ENCODE measurements around the gene FAT1. TPM values are rescaled to one million over a fixed set of nuclear protein-coding genes. Genes with fewer than 3 reads are reported as not detected.

The FAT1 gene
- total RNA-seq, 1 experiment from 2014 or later = 172 TPM

DNA sequence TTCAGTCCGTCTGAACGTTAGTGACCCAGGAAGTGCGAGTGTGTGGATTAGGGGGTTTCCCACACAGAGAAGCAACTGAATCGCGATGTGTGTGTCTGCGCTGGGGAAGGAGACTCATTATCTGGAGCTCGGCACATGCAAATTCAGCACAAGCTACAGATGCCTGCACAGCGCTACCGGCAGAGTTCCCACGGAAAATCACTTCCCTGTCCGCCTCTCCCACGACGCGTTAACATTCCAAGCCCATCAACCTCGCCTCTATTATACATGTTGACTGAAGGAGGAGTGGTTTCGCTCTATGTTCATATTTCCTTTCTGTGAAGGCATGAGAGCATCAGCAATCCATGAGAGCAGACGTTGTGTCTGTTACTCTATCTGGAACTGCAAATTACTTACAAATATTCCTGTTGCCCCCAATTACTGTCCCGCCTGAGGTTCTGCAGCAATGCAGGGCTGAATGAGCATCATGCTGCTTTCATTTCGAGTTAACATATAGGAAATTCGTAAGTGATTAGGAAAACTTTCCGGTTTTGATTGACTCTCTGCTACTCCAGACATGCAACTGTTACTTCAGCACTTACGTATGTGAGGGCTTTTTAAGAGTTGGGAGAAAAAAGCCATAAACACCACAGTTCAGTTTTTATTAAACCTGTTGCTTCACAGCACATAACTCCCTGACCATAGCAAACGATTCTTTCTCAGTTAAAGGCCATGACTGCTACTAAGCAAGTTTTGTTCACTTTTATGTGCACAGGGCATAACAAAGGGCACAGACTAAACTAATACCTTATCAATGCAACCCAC lies 153.3 kb downstream of the FAT1 start (continued):
- TF ChIP-seq CREB1 (CRISPR knock-in tag; IDR thresholded peaks at IDR 0.05) (no peak), OVOL2 (CRISPR knock-in tag; IDR thresholded peaks at IDR 0.05; ENCODE audit: borderline replicate concordance) (no peak)

DNA sequence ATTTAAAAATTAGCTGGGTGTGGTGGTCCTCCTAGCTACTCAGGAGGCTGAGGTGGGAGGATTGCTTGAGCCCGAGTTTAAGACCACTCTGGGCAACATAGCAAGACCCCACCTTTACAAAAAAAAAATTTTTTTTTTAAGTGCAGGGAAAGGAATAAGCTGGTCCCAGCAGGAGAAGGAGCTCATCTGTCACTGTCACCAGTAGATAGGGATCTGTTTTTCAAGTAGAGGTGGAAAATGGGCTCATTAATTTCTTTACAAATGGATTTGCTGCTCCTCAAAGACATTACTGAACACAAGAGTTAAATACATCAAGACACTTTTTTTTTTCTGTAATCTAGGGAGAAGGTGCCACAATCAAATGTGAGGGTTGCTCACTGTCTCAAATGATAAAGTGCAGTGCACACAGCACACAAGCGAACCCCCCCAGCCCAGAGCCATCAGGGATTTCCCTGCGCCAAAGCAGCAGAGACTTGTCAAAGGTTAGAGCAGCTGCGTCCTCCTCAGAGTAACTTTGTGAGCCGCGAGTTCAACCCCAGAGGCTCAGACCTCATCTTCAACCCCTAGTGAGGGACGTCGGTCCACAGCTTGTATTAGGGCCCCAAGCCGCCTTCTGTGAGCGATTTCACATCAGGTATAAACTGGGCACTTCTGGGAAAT lies 154.0 kb downstream of the FAT1 start:
- Mint-ChIP-seq H3K4me3 (no peak overlapping the region), H3K27me3 (ENCODE audit: low read depth) (no peaks in the 10 kb centered on the region), H3K36me3 (no peaks in the 10 kb centered on the region), H3K4me1 (no peaks in the 10 kb centered on the region), H3K9me3 (no peaks in the 10 kb centered on the region), H3K27ac (no peak overlapping the region)
- TF ChIP-seq, protein P1, sequence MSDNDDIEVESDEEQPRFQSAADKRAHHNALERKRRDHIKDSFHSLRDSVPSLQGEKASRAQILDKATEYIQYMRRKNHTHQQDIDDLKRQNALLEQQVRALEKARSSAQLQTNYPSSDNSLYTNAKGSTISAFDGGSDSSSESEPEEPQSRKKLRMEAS (CRISPR knock-in tag; IDR thresholded peaks at IDR 0.05) = no peak
- TF ChIP-seq, protein P2, sequence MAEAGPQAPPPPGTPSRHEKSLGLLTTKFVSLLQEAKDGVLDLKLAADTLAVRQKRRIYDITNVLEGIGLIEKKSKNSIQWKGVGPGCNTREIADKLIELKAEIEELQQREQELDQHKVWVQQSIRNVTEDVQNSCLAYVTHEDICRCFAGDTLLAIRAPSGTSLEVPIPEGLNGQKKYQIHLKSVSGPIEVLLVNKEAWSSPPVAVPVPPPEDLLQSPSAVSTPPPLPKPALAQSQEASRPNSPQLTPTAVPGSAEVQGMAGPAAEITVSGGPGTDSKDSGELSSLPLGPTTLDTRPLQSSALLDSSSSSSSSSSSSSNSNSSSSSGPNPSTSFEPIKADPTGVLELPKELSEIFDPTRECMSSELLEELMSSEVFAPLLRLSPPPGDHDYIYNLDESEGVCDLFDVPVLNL (CRISPR knock-in tag; IDR thresholded peaks at IDR 0.05; ENCODE audit: borderline replicate concordance, low read depth) = no peak
- TF ChIP-seq FOXJ3 (CRISPR knock-in tag; IDR thresholded peaks at IDR 0.05; ENCODE audit: borderline replicate concordance) = no peak
- CTCF ChIA-PET = no interaction called here
- DNase-seq (ENCODE audit: low spot score) (no peak), ATAC-seq (no peak)
- POLR2A ChIA-PET = no interaction called here

DNA sequence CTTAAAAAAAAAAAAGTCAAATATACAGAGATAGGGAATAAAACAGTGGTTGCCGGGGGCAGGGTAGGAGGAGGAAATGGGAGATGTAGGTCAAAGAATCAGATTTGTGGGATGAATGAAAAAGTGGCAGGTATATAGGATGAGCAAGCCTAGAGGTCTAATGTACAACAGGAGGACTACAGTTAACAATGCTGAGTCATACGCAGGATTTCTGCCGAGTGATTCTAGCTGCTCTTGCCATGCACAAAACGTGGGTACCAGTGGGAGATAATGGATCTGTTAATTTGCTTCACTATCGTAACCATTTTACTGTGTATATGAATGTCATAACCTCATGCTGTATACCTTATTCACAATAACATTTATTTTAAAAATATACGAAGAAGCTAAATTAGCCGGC lies 157.6 kb downstream of the FAT1 start:
- ATAC-seq (no peak), DNase-seq (ENCODE audit: low spot score) (no peak)
- TF ChIP-seq, protein P3, sequence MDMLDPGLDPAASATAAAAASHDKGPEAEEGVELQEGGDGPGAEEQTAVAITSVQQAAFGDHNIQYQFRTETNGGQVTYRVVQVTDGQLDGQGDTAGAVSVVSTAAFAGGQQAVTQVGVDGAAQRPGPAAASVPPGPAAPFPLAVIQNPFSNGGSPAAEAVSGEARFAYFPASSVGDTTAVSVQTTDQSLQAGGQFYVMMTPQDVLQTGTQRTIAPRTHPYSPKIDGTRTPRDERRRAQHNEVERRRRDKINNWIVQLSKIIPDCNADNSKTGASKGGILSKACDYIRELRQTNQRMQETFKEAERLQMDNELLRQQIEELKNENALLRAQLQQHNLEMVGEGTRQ (CRISPR knock-in tag; IDR thresholded peaks at IDR 0.05) = no peak
- TF ChIP-seq, protein P4, sequence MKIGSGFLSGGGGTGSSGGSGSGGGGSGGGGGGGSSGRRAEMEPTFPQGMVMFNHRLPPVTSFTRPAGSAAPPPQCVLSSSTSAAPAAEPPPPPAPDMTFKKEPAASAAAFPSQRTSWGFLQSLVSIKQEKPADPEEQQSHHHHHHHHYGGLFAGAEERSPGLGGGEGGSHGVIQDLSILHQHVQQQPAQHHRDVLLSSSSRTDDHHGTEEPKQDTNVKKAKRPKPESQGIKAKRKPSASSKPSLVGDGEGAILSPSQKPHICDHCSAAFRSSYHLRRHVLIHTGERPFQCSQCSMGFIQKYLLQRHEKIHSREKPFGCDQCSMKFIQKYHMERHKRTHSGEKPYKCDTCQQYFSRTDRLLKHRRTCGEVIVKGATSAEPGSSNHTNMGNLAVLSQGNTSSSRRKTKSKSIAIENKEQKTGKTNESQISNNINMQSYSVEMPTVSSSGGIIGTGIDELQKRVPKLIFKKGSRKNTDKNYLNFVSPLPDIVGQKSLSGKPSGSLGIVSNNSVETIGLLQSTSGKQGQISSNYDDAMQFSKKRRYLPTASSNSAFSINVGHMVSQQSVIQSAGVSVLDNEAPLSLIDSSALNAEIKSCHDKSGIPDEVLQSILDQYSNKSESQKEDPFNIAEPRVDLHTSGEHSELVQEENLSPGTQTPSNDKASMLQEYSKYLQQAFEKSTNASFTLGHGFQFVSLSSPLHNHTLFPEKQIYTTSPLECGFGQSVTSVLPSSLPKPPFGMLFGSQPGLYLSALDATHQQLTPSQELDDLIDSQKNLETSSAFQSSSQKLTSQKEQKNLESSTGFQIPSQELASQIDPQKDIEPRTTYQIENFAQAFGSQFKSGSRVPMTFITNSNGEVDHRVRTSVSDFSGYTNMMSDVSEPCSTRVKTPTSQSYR (CRISPR knock-in tag; IDR thresholded peaks at IDR 0.05) = no peak
- no peak for TF ChIP-seq IRF2 (CRISPR knock-in tag; IDR thresholded peaks at IDR 0.05; ENCODE audit: borderline replicate concordance, low read depth)
- TF ChIP-seq, protein P5, sequence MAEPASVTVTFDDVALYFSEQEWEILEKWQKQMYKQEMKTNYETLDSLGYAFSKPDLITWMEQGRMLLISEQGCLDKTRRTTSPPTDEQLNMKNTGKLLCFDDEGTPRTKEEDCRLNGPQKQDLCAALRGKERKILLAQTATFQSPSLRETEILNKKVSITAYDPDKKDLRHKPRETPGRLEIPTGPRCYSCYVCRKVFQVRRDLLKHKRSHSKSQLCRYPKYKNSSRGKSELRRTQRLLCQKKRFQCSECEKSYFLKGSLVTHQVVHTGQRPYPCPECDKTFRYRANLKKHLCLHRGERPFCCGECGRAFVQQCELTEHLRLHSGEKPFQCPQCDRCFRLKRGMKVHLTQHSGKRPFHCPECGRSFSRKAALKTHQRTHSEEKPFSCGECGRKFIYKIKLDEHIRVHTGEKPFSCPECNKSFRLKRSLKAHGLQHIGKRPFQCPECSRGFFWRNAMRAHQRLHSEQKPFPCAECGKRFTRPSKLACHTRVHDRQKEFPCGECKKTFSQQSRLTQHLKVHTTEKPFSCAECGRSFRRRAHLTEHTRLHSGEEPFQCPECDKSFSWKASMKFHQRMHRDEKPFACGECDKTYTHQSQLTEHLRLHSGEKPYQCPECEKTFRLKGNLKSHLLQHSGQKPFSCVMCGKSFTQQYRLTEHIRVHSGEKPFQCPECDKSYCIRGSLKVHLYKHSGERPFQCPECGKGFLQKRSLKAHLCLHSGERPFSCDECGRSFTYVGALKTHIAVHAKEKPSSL (CRISPR knock-in tag; conservative IDR thresholded peaks at IDR 0.05) = no peak
- Mint-ChIP-seq H3K9me3 (no peaks in the 10 kb centered on the region), H3K36me3 (no peaks in the 10 kb centered on the region), H3K4me3 (no peak overlapping the region), H3K27ac (no peak overlapping the region), H3K4me1 (no peaks in the 10 kb centered on the region), H3K27me3 (ENCODE audit: low read depth) (no peaks in the 10 kb centered on the region)
- CTCF ChIA-PET = no interaction called here
- POLR2A ChIA-PET = no interaction called here

DNA sequence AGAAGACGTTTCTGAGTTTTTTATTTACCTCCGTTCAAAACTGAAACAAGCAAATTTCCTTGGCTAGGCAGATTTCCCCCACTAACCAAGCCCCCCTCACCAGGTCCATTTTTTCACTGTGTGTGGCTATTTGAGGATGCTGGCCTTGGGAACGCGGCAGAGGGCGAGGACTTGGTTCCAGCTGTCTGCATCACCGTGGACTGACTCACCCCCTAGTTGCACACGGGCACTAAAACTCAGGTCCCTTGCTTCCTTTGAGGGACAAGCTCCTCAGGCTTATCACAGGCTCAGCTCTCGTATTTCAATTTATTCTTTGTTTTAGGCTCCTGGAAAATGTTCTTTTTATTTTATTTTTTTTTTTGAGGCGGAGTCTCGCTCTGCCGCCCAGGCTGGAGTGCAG lies 159.9 kb downstream of the FAT1 start:
- POLR2A ChIA-PET = no interaction called here
- Mint-ChIP-seq H3K4me3 (no peak overlapping the region), H3K4me1 (no peaks in the 10 kb centered on the region), H3K36me3 (no peaks in the 10 kb centered on the region), H3K27me3 (ENCODE audit: low read depth) (no peaks in the 10 kb centered on the region), H3K9me3 (peaks cover 10% of the 10 kb centered on the region), H3K27ac (no peak overlapping the region)
- CTCF ChIA-PET = no interaction called here
- DNase-seq (ENCODE audit: low spot score) (no peak), ATAC-seq (no peak)
- TF ChIP-seq ZNF423 (CRISPR knock-in tag; IDR thresholded peaks at IDR 0.05) (no peak), NR1H2 (CRISPR knock-in tag; IDR thresholded peaks at IDR 0.05) (no peak), TCF7 (CRISPR knock-in tag; IDR thresholded peaks at IDR 0.05; ENCODE audit: low read depth) (no peak), JUN (CRISPR knock-in tag; IDR thresholded peaks at IDR 0.05) (no peak)
- TF ChIP-seq, protein P6, sequence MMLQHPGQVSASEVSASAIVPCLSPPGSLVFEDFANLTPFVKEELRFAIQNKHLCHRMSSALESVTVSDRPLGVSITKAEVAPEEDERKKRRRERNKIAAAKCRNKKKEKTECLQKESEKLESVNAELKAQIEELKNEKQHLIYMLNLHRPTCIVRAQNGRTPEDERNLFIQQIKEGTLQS (CRISPR knock-in tag; conservative IDR thresholded peaks at IDR 0.05) = no peak
- TF ChIP-seq, protein P7, sequence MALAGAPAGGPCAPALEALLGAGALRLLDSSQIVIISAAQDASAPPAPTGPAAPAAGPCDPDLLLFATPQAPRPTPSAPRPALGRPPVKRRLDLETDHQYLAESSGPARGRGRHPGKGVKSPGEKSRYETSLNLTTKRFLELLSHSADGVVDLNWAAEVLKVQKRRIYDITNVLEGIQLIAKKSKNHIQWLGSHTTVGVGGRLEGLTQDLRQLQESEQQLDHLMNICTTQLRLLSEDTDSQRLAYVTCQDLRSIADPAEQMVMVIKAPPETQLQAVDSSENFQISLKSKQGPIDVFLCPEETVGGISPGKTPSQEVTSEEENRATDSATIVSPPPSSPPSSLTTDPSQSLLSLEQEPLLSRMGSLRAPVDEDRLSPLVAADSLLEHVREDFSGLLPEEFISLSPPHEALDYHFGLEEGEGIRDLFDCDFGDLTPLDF (CRISPR knock-in tag; IDR thresholded peaks at IDR 0.05) = no peak
- TF ChIP-seq, protein P8, sequence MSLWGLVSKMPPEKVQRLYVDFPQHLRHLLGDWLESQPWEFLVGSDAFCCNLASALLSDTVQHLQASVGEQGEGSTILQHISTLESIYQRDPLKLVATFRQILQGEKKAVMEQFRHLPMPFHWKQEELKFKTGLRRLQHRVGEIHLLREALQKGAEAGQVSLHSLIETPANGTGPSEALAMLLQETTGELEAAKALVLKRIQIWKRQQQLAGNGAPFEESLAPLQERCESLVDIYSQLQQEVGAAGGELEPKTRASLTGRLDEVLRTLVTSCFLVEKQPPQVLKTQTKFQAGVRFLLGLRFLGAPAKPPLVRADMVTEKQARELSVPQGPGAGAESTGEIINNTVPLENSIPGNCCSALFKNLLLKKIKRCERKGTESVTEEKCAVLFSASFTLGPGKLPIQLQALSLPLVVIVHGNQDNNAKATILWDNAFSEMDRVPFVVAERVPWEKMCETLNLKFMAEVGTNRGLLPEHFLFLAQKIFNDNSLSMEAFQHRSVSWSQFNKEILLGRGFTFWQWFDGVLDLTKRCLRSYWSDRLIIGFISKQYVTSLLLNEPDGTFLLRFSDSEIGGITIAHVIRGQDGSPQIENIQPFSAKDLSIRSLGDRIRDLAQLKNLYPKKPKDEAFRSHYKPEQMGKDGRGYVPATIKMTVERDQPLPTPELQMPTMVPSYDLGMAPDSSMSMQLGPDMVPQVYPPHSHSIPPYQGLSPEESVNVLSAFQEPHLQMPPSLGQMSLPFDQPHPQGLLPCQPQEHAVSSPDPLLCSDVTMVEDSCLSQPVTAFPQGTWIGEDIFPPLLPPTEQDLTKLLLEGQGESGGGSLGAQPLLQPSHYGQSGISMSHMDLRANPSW (CRISPR knock-in tag; conservative IDR thresholded peaks at IDR 0.05; ENCODE audit: low read depth) = no peak

All from WTC11 (cell line).